Left forelimb (tissue), 1 donor: Measurements from ENCODE around the gene MYO3B.
"Not testable (repeated sequence)": the region's sequence is repeated elsewhere in the genome, so short reads cannot be mapped to it uniquely, and the experiment has no call there.

Source experiments
- DNase-seq: peaks from one replicate; pipeline ENCODE4 v3.0.0-alpha.2; 2018; ENCODE audit warnings: low spot score

MYO3B gene

DNA sequence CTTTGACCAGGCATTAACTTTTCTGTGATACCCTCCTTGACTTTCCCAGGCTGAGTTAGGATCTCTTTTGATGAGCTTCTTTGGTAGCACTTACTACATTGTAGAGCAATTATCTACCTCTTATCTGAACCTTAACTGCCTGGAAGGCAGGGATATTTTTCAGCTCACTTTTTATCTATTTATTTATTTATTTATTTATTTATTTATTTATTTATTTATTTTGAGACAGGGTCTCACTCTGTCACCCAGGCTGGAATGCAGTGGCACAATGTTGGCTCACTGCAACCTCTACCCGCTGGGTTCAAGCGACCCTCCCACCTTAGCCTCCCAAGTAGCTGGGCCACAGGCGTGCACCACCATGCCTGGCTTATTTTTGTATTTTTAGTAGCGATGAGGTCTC lies 294.6 kb downstream of the MYO3B start:
- DNase-seq: not testable (repeated sequence)

- DNase-seq: no peak
Observed at GRCh38 chr2:170475878-170476277, 297.9 kb downstream of the MYO3B start.

DNA sequence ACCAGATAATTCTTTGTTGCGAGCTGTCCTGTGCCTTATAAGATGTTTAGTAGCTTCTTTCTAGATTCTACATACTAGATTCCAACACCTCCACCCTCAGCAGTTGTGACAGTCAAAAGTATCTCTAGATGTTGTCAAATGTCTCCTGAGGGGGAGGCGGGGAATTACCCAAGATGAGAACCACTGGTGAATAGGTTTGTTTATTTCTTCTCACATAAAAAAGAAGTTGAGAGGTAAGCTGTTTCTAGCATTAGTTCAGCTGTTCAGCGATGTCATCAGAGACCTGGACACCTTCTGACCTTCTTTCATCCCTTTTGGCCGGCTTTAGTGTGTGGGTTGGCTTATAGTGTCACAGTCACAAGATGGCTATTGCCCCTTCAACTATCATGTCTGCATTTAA lies 299.7 kb downstream of the MYO3B start:
- no peak for DNase-seq

DNA sequence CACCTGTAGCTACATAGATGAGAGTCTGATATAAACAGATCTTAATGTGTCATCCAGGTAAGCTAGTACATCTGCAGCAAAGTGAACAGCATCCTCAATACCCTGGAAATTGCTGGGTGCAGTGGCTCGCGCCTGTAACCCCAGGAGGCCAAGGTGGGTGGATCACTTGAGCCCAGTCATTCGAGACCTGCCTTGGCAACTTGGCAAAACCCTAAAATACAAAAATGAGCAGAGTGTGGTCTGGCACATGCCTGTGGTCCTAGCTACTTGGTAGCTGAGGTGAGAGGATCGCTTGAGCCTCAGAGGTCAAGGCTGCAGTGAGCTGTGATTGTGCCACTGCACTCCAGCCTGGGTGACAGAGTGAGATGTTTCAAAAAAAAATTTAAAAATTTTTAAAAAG lies 303.3 kb downstream of the MYO3B start:
- no peak for DNase-seq

DNA sequence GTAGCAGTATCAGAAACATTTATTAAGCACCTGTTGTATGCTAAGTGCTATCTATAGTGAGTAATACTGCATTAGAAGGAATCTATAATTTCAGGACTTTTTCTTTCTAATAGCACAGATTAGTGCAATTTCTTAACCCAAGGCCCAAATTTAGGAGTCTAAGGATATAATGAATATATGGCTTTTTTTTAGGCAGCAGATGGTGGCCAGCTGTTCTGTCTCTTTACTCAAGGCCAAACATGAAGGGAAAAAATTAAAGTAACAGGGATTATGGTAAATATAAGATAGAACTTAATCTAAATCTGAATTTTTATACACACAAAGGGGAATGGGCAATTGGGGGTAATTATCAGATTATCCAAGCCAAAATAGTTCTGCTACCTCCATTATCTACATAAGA lies 306.6 kb downstream of the MYO3B start:
- no peak for DNase-seq

DNA sequence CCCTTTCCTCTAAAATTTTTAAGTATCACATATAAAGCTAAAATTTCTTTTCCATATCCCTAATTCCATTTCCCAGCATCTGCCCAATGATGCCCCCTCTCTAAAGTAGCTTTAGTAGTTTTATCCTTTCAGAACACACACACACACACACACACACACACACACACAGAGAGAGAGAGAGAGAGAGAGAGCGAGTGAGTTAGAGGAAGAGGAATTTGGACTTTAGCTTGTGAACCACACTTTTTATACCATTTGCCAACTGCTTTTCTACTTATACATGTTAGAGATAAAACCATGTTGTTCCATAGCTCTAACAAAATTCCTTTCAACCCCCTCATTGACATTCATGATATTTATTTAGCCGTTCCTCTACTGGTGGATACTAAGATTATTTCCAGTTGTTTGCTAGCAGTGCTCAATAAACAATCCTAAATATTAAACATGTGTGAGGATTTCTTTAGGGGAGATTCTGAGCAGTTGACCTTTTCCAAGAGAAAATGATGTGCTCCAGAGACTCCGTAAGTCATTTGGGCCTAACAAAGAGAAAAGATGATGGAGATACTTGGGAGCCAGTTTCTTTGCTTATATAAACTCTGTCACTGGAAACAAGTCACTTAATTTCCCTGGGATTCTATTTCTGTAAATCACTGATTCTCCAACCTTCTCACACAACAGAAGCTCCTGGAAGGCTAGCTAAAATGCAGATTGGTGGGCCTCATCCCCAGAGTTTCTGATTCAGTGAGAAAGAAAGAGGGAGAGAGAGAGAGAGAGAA lies 307.5 kb downstream of the MYO3B start:
- no peak for DNase-seq

- DNase-seq: no peak
Observed at GRCh38 chr2:170486730-170487129, 308.8 kb downstream of the MYO3B start.

GRCh38 chr2:170488807-170489206 lies 310.9 kb downstream of the MYO3B start:
- no peak for DNase-seq

DNA sequence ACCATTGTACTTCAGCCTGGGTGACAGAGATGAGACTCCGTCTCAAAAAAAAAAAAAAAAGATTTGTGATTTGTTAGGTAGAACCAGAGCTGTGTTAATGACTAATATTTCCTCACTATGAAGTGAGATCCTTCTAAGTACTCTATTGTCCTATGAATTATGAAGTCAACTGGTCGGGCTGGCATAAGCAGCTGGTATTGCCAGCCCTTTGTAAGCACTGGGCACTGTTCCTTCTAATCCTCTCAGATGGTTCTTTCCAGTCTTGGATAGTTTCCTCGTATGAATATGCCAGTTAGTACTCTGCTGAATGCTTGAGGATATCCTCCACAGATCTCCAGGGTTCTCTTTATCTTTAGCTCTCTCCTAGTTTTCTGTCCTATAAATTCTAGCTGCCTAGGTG lies 314.1 kb downstream of the MYO3B start:
- no peak for DNase-seq

DNA sequence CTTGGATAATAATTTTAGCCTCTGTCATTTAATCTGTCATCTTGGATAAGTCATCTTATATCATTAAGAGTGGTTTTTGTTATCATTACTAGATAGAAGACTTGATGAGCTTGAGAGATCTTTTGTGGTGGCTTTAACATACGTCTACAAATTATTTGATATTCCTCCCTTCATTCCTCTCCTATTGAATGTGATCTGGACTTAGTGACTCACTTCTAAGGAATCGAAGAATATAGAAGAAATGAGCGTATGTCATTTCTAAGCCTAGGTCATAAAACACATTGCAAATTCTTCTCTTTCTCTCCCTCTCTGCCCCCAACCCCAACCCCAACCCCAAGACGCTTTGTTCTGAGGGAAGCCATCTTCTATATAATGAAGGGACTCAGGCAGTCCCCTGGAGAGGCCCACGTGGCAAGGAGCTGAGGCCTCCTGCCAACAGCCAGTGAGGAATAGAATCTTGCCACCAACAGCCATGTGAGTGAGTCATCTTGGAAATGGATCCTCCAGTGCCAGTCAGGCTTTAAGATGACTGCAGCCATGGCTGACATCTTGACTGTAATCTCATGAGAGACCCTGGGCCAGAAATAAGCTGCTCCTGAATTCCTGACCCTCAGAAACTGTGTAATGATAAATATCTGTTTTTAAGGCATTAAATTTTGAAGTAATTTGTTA lies 315.6 kb downstream of the MYO3B start:
- no peak for DNase-seq

GRCh38 chr2:170495896-170496295 lies 317.9 kb downstream of the MYO3B start:
- no peak for DNase-seq

GRCh38 chr2:170498619-170499018 lies 320.7 kb downstream of the MYO3B start:
- no peak for DNase-seq

- DNase-seq: no peak
Observed at GRCh38 chr2:170500104-170500503, 322.2 kb downstream of the MYO3B start.

- no peak for DNase-seq
Observed at GRCh38 chr2:170500770-170501169, 322.8 kb downstream of the MYO3B start.

DNA sequence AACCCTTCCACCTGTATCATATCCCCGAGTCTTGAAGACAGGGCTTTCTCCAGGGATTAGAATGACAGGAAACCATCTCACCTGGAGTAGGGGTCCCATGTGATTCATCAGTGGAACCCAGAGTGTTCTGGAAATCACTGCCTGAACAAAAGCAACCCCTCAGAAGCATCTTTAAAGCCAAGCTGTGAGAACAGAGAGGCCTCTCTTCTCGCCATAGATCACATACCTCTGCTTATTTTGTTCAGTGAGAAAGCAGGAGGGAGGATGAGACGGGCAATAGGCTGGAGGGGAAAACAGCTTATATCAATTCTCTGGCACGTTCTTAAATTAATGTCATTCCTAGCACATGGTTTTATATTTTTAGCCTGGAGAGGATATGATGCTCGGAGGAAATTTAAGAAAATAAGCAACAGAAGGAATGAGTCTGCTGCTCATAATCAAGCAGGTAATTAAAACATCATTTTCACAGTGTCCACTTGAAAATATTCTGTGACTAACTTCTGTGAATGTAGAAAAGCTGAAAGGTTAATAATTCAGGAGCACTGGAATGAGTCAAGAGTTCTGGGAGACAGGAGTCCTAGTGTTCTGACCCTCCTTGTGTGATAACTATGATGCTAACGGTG lies 323.6 kb downstream of the MYO3B start:
- DNase-seq: no peak

- no peak for DNase-seq
Observed at GRCh38 chr2:170502361-170503130, 324.6 kb downstream of the MYO3B start.

GRCh38 chr2:170503563-170503962 lies 325.6 kb downstream of the MYO3B start:
- no peak for DNase-seq

DNA sequence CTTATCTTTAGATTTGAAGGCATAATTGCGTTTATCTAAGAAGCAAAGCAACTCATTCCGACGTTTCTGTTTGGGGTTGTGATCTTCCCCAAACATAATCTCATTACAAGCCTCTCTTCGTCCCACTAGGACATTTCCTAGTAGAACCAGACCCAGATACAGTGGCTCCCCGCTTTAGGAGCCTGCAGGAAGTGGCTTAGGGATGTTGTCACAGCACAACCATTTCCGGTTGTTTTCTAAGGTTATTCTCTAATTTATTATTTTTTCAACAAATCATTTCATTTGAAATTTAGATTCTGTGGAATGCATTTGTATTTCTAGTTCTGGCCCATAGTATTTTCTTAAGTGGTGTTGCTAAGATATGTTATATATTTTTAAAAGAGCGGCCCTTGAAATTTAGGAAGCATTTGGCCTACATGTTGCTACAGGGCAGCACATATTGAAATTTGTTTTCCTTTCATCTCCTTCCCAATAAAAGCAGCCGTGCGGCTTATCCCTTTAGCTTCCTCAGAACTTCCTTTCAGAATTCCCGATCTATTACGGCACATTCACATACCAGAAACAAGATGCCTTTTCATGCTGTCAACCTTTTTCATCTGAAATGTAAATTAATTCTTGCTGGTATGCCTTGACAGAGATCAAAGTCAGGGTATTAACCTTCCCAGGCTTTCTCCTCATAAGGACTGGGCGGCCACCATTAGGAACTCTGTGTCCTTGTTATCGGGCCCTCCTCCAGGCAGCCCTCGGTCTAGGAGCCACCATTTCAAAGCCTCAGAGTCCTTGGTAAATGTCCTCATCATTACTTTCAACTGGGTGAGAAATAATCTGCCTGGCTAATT lies 326.2 kb downstream of the MYO3B start:
- no peak for DNase-seq

DNA sequence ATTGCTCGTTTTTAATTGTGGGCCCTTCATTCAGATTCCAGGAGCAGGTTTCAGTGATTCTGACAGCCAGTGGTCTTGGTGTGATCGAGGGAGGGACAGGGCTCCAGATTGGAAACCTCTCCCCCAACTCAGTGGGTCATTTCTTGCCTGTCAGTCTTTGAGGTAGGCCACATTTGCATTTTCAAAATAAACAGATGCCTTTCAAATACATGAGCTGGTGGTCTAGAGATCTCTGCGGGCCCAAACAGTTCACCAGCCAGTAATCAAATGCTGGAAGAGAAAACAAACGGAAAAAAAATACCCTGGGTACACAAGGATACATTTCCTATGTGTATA lies 326.8 kb downstream of the MYO3B start:
- no peak for DNase-seq

GRCh38 chr2:170505631-170506275 lies 327.8 kb downstream of the MYO3B start:
- DNase-seq: peak; percentile 77
